NCI-H2227 treated with DMSO at 0.1 percent for 48 hours (cell line): Measurements from ENCODE around the gene ACO1.
"Not testable (repeated sequence)": the region's sequence is repeated elsewhere in the genome, so short reads cannot be mapped to it uniquely, and the experiment has no call there.

ENCODE experiments used
- DNase-seq: peaks from one replicate; lab custom pipeline; 2025; lab: John Stamatoyannopoulos, UW

The ACO1 gene

DNA sequence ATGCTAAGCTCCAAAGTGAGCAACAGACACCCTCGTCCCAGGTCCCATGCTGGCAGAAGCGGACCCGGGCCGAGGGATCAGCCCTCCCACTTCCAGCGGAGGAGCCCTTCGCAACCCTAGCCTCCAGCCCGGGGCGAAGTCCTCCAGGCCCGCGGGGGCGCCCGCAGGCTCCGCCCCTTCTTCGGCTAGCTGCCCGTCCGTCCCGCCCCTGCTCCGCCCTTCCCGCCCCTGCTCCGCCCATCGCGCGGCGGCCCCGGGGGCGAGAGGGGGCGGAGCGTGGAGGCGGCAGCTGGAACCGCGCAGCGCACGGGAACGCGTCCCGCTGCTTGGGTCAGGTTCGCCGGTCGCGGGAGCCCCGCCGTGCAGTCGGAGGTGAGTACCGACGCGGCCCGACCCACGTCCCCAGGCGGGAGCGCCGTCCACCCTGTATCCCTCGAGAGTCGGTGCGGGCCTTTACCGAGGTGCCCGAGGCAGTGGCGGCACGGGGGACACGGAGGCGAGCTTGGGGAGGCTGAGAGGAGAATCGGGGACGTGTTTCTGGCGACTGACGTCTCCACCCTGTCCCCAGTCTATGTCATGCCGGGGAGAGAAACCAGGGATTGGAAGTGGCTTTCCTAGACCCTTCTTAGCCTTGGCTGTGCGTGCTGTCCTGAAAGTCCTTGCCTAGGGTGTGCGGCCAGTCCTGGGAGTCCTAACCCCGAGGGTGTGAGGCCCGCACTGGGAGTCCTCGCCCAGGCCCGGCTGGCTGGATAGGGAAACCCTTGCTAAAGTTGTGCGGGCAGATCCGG is at the start of gene ACO1:
Gene ACO1, plus strand, starts transcription at position 280 of the 788 bp plus-strand sequence. CDS start 20,864 bp downstream, outside the sequence.
- DNase-seq, result peak; percentile 43

DNA sequence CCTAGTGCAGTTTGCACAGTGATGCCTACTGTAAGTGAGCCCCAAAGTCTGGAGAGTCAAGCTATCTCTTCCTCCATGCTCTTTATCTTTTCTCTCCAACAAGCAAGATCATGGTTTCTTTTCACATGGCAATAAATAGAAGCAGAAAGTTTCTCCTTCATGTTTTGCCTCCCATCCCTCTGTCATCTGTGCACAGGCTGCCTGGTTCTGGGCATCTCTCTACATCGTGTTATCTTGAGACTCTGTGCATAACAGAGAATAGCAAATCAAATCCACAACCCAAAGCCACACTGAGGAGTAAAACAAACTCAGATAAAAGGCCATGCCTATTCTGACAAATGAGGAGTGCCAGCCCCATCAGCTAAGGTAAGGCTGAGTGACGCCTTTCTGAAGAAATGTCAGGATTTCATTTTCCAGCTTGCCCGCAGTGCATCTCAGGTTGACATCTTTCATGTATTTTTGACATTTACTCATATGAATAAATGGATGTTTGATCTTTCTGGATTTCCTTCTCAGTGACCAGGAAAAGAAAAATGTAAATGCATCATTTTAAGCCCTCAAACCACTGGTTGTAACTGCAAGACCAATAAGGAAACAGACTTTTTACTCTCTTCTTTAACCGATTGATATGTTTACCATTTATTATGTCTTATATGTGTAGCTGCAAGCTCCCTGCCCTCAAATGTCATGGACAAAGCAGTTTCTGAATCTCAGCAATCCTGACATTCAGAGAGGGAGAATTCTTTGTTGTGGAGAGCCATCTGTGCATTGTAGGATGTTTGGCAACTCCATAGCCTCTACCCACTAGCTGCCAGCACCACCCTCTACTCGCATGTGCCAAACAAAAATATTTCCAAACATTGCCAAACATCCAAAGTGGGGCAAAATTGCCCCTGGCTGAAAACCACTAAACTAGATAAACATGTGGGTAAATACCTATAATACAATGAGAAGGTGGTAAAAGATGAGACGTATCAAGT is 49.2 kb upstream of the ACO1 start:
- no peak for DNase-seq

DNA sequence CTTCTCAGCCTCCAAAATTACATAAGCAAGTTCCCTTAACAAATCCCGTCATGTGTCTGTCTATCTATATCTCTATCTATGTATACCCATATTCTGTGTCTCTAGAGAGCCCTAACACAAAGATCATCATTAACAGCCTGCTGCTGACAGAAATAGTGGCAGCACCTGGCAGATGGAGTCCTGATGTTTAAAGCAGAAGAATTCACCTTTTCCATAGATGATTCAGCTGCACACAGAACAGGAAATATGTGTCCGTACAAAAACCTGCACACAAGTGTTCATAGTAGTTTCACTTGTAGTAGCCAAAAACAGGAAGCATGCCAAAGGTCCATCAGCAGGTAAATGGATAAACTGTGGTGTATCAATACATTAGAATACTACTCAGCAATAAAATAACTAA is 45.0 kb upstream of the ACO1 start:
- DNase-seq, result no peak

DNA sequence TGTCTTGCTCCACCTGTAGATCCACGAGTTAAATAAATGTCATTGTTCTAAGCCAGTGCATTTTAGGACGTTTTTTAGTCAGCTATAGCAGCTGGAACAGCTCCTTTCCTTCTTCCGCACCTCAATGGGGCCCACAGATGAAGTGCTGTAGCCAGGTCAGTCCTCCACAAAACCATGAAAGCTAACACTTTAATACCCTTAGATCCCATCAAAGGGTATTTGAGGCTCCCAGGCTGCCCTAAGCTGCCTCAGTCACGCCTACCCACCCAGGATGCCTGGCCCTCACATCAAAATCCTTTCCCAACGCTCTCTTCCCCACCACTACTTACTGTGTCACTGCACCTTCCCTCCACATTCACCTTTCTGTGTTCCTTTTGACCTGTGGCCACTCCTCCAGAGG is 44.1 kb upstream of the ACO1 start:
- no peak for DNase-seq

DNA sequence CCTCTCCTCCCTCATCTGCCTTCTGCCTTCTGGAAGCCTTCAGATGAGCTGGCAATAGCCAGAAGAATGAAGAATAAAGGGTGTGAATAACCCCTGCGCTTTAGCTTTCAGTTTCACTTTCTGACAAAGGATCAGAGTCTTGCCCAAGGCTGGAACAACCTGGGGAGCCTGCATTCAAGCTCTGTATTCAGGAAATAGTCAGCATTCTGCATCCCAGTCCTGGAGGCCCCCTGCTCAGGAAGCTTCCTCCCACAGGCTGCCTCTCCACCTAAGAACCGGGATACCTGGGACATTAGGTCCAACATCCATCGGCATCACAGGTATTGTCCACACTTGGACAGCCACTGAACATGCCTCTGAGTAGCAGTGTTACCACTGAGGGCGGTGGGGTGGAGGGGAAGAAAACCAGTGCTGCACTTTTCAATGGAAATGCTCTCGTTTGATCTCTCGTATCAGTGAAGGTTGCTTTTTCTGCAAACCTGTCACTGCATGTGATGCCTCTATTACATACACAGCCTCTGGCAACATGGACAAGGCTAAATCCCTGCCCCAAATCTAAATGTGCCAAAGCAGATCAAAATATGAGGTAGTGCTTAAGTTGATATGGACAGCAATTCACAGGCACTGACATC is 39.8 kb upstream of the ACO1 start:
- no peak for DNase-seq

DNA sequence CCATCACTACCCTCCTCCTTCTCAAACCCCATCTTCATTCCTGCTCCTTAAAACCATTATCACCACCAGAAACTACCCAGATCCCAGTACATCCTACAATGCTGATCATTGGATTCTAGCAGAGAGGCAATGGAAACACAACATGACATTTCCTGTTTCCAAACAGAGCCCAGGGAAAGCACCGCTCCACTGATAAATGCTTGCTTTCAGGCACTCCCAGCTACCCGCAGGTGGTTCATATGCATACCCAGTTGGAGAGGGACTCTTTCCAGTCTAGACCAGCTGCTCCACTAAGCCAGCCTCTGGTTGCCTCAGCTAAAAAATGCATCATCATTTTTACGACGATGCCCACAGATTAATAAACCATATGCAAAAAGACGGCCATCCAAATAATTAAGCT is 39.2 kb upstream of the ACO1 start:
- DNase-seq, result no peak

DNA sequence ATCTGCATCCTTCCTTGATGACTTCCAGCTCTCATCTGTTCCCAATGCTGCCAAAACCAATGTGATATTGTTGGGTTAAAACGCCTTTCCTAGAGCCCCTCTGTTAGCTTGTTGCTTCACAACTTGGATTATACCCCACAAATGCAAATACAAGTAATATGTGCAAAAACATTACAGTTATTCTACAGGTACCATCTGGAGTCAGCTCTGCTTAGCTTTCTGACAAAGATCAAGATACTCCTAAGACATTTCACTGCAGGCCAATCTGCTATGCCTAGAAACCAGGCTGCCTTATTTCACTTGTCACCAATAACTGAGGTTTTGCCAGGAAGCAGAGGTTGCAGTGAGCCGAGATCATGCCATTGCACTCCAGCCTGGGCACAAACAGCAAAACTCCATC is 36.9 kb upstream of the ACO1 start:
- no peak for DNase-seq

DNA sequence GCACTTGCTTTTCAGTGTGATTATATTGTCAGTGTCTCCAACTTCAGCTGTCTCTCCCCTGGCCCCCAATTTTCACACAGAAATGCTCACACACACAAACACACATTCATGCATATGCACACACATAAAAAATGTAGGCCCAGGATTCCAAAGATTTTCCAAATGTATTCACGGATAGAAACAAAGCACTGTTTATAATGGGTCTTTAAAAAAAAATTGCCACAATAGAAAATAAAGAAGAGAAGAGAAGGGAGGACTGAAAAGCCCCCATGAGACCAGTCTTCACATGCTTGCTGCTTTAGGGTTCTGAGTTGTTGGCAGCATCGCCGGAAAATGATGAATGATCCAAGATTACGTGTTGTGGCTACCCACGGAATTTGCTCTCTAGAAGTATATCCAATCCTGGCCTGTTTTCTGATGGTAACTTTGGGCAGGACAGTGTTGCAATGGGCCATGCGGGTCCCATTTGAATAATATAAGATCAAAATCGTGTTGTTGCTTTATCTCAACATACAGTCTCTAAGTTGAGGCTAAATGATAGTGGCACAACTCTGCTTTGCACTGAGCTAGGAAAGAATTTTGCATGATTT is 36.2 kb upstream of the ACO1 start:
- DNase-seq, result no peak

DNA sequence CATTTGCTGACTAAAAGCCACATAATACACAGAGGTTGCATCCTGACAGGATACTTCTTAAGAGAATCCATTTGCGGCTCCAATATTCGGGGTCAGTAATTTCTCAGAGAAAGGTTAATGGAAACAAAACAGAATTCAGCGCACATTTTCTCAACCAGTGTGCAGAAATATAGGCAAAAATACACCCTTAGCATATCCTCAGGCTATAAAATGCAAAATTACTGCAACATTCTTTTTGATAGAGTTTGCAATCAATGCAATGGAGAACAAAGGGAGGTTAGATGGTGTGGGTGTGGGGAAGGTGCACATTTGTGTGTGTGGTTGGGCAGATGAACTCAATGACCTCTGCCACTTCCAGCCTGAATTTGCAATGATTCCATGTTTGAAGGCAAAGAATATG is 35.4 kb upstream of the ACO1 start:
- DNase-seq, result no peak

DNA sequence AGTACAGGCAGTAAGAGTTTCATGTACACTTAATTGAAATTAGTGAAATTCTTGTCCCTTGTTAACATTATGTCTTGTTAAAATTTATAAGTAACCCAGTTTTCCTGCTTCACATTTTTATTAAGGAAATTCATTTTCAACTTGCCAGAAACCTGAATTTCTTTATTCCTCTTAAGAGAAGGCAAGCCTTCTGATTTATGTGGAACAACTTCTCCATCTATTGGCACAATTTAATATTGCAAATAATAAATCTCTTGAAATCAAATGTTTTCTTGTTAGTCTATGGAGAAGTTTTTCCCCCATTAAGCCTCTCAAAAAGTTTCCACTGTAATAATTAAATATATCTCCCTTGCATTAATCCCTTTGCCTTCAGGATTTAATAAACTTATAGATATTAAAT is 33.8 kb upstream of the ACO1 start:
- DNase-seq, result no peak

DNA sequence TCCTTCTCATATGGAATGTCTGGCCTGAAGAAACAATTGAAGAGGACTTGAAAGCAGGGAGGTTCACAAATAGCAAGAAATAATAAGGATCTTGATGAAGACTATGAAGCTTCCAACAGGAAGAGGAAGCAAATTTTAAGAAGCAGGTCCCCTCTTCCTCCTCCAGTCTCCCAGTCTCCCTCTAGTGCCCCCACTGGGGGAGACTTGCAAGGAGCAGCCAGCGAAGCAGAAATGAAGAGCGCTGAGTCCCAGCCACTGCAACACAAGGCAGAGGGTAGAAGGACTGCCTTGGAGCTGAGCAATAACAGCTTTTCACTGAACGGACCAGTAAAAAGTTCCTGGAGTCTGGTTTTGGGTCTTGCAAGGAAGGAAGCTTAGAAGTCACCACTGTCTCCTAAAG is 32.6 kb upstream of the ACO1 start:
- DNase-seq, result no peak

DNA sequence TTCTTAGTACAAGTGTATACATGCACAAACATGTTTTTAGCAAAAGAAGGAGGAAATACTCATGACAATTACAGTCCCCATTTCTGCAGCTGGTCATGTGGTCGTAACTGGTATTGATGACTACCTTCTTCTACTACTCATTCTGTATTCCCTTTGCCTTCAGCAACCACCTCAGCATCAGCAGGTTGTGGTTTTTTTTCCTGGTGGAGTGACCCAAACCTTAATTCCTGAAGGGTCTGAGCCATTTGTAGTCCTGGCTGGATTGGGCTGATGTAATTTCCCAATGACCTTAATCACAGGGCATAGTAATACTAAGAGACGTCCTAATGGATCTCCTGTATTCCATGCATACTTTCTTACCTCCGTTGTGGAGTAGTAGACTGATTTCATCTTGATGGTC is 31.0 kb upstream of the ACO1 start:
- not testable (repeated sequence) for DNase-seq

DNA sequence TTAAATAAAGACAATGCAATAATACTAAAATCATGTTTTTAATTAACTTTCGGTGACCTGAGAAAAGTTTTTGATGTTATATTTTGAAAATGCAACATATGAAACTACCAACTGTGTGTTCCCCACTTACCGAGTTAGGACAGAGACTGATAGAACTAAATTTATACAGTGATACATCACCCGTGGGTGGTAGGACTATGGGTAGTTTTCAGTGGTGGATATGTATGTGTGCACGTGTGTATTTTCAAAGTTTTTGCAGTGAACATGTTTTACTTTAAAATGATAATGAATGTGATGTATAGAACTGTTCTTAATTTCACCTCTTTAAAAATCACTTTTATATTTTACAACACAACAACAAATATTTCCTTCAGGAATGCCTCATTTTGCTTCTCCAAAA is 25.0 kb upstream of the ACO1 start:
- DNase-seq, result no peak

DNA sequence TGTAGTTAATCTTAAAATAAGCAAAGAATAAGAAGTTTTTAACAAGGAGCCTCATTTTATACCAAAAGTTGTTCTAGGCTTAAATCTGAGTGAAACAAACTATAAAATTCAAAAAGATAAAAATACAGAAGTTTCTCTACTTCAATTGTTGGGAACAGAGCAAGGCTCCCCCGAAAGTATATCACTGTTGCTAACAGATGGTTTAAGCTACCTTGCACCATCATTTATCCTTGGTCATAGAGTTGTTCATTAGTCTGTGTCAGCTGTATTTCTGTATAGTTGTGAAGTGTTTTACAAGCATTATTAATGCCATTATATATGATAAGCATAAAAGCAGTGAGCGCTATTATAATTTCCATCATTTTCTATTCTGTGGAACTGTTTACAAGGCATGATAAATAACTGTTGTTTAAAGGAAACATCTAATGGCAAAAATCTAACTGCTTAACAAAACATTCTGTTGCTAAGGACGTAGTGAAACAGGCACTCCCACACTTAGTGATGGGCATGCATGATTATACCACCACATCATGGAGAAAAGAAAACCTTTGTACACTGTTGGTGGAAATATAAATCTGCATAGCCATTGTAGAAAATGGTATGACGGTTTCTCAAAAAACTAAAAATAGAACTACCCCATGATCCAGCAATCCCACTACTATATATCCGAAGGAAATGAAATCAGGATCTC is 23.3 kb upstream of the ACO1 start:
- DNase-seq, result no peak

DNA sequence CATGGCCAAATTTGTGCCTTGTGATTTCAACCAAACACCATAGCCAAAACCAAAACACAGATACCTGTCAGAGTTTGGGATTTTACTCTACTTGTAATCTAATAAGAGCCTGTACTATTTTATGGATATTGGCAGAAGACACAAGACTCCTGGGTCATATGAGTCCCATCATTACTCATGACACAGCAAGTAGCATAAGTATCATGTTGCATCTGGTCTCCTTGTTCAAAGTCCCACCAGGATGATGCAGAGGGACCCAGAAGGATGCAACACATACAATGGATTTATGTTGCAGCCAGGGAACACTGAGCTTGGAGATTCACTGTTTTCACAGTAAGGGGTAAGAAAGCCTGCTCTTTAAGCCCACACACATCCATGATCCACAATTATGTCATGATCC is 13.2 kb upstream of the ACO1 start:
- DNase-seq, result no peak

DNA sequence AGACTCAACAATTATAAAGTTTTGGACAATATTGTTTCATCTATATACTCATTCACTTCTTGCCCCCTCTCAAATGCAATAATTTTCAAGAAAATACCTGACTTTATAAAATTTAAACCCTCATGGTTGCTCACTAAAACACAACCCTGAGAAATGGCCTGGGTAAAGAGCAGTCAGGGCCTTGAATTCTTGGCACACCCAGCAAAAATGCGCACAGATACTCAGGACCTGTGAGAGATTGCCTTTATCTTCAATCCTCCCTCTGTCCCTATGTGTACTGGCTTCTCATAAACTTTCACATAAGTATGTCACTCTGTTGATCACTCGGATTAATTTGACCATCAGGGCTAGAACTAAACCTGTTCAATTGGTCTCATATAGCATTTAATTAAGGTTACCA is 12.8 kb upstream of the ACO1 start:
- no peak for DNase-seq

DNA sequence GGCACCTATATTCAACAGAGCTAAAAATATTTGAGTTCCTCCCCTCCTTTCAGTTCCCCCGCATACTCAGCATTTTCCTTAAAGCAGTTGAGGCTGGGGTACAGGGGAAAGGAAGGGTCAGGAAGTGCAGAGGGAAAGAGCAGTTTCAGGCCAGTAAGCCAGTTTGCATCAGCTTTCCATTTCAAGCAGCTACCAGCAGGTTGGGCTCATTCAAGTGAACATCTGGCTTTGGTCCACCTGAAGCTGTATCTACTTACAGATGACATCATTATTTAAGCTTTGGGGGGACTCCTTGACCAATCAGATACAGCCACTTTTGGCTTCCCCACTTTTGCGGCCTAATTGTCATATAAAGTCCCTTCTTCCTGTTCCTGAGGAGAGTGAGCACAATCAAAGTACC is 8.2 kb upstream of the ACO1 start:
- DNase-seq, result no peak

DNA sequence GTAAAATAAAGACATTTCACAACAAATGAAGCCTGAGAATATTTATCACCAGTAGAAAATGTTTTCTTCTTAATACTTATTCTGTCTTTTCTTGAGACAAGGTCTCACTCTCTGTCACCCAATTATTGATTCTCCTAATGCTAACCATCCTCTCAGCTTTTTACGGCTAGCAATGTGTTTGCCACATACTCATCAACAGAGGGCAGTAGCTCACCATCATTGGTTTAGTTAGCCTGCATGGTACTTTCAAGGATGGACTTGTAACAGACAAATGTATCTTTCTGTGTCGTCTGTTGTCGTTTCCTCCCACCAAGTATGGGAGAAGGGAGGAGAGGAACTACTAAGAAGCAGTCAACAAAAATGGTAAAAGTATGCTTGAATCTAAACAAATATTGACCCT is 5.9 kb upstream of the ACO1 start:
- peak; percentile 31 for DNase-seq

DNA sequence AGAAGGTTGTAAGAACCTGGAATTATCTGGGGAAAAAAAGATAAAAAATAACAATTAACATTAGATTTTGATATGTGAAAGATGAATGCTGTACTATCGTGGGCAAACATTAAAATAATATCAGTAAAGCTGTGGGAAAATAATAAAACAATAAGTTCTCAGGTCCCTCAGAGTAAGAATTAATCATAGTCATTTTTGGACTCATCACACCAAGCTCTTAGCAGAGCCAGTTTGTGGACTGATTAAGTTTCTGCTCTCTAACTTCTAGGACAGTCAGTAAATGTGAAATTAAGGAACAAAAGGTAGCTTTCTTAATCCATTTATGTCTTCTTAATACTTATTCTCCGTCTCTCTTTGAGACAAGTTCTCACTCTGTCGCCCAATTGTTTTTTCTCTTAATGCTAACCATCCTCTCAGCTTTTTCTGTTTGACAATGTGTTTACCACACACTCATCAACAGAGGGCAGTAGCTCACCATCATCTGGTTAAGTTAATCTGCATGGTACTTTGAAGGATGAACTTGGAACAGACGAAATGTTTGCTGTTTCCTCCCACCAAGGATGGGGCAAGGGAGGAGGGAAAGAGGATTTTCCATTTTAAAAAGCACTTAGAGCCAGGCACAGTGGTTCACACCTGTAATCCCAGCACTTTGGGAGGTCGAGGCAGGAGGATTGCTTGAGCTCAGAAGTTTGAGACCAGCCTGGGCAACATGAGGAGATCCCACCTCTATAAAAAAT is 5.3 kb upstream of the ACO1 start:
- DNase-seq, result peak; percentile 43

DNA sequence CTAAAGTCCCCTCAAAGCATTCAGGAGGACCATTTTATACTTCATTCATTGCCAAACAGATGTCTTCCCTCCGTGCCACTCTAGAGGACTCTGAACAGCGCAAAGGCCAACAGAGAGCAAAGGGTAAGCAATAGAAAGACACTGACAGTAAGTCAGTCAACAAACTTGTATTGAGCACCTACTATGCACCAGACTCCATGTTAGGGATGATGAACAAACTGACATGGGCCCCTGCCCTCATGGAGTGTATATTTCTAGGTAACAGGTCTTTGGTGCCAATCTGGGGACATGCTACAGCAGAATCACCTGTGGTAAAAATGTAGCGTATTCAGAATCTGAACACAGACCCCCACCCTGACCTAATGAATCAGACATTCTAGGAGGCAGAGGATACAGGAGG is 3.5 kb upstream of the ACO1 start:
- DNase-seq, result no peak
